ENCODE results near the gene PPP1CC.
"Not testable (repeated sequence)": the region's sequence is repeated elsewhere in the genome, so short reads cannot be mapped to it uniquely, and the experiment has no call there.

PPP1CC gene

GRCh38 chr12:110725267-110725666 is 17.4 kb downstream of the PPP1CC start:
- no peak for DNase-seq (ENCODE audit: low read depth in 3 of 3)

- DNase-seq (ENCODE audit: low read depth in 3 of 3): not testable (repeated sequence)
Observed at GRCh38 chr12:110722892-110723291, 19.8 kb downstream of the PPP1CC start.

GRCh38 chr12:110721570-110721969 is 21.1 kb downstream of the PPP1CC start:
- DNase-seq (ENCODE audit: low read depth in 3 of 3): no peak

GRCh38 chr12:110720516-110720915 is 22.2 kb downstream of the PPP1CC start:
- no peak for DNase-seq (ENCODE audit: low read depth in 3 of 3)

- DNase-seq (ENCODE audit: low read depth in 3 of 3): no peak
Observed at GRCh38 chr12:110718222-110718908, 24.3 kb downstream of the PPP1CC start.

- no peak for DNase-seq (ENCODE audit: low read depth in 3 of 3)
Observed at GRCh38 chr12:110717037-110717436, 25.7 kb downstream of the PPP1CC start.

GRCh38 chr12:110708917-110709316 is 33.8 kb downstream of the PPP1CC start:
- no peak for DNase-seq (ENCODE audit: low read depth in 3 of 3)

GRCh38 chr12:110705309-110705708 is 37.4 kb downstream of the PPP1CC start:
- no peak for DNase-seq (ENCODE audit: low read depth in 3 of 3)

GRCh38 chr12:110704750-110705149 is 37.9 kb downstream of the PPP1CC start:
- no peak for DNase-seq (ENCODE audit: low read depth in 3 of 3)

GRCh38 chr12:110704231-110704630 is 38.5 kb downstream of the PPP1CC start:
- DNase-seq (ENCODE audit: low read depth in 3 of 3): no peak

- DNase-seq (ENCODE audit: low read depth in 3 of 3): no peak
Observed at GRCh38 chr12:110702081-110702480, 40.6 kb downstream of the PPP1CC start.

- DNase-seq (ENCODE audit: low read depth in 3 of 3): no peak
Observed at GRCh38 chr12:110699591-110700445, 42.9 kb downstream of the PPP1CC start.

GRCh38 chr12:110698171-110698902 is 44.4 kb downstream of the PPP1CC start:
- peak; percentile 49 to 77 (median 57) for DNase-seq (ENCODE audit: low read depth in 3 of 3)

GRCh38 chr12:110697236-110697635 is 45.5 kb downstream of the PPP1CC start:
- no peak for DNase-seq (ENCODE audit: low read depth in 3 of 3)

GRCh38 chr12:110696283-110696682 is 46.4 kb downstream of the PPP1CC start:
- no peak for DNase-seq (ENCODE audit: low read depth in 3 of 3)

- DNase-seq (ENCODE audit: low read depth in 3 of 3): no peak
Observed at GRCh38 chr12:110694330-110694901, 48.3 kb downstream of the PPP1CC start.

GRCh38 chr12:110693731-110694130 is 49.0 kb downstream of the PPP1CC start:
- no peak for DNase-seq (ENCODE audit: low read depth in 3 of 3)

- no peak for DNase-seq (ENCODE audit: low read depth in 3 of 3)
Observed at GRCh38 chr12:110690127-110690430, 52.6 kb downstream of the PPP1CC start.

- DNase-seq (ENCODE audit: low read depth in 3 of 3): peak in 2 of 3 experiments; percentile 3 to 47
Observed at GRCh38 chr12:110689281-110690126, 53.2 kb downstream of the PPP1CC start.

- no peak for DNase-seq (ENCODE audit: low read depth in 3 of 3)
Observed at GRCh38 chr12:110688446-110689280, 54.0 kb downstream of the PPP1CC start, which contains the start of gene HVCN1. Gene HVCN1, minus strand, starts transcription at chr12:110689115. Its CDS starts 5,870 bp downstream, at chr12:110683245.
